GM21367 (cell line): ENCODE results near the gene IFT122.

ENCODE experiments used
- ATAC-seq: cut with Tn5 transposase; IDR thresholded peaks from one replicate; pipeline ENCODE4 v1.9.1; 2021; ENCODE audit not compliant: unreplicated experiment

IFT122 gene

DNA sequence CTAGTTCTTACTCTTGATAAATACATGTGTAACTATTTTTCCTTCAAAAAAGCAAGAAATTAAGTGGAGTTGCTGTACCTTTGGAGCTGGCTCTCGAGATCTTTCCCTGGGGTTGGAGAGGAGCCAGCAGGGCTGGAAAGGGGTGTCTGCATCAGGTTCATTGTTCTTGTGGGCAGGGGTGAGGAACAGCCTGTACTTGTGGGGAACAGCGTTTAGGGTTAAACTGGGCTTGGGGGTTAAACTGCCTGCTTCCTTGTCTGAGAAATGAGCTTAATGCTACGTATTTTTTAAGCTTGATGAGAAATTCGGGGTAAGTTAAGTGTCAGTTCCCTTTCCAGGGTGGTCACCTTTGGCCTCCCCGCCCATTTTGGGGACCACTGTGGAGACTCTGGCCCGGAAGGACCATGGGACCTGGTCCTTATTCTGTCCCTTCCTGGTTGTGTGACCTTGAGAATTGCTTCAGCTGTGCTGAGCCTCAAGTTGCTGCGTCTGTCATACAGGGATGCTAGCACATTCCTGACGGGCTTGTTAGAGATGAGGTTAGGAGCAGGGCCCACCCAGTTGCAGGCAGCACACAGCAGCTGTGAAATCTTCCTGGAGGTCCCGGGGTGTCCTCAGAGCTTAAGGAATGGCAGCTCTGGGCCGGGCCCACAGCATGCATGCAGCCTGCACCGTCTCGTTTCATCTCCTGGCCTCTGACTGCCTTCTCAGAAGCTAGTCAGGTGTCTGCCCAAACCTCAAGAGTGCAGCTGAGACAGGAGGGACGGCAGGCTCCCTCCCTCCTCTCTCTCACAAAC is 114.5 kb downstream of the IFT122 start:
- no peak for ATAC-seq

DNA sequence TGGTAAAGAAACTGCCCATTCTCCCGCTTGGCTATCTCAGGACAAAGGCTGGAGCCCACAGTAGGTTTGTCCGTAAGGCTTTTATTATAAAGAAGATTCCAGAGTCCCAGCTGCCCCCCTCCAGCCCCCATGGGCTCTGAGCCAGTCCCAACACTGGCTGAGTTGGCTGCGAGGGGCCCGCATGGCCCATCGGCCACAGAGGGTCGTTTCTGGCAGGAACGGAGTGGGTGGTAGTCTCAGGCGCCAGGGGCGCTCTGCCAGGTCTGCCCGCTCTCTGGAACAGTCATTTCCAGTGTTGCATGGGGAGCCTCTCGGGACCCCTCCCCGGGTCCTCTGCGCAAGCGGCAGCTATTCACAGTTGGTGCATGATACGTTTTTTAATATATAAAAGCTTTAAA is 115.1 kb downstream of the IFT122 start:
- no peak for ATAC-seq

DNA sequence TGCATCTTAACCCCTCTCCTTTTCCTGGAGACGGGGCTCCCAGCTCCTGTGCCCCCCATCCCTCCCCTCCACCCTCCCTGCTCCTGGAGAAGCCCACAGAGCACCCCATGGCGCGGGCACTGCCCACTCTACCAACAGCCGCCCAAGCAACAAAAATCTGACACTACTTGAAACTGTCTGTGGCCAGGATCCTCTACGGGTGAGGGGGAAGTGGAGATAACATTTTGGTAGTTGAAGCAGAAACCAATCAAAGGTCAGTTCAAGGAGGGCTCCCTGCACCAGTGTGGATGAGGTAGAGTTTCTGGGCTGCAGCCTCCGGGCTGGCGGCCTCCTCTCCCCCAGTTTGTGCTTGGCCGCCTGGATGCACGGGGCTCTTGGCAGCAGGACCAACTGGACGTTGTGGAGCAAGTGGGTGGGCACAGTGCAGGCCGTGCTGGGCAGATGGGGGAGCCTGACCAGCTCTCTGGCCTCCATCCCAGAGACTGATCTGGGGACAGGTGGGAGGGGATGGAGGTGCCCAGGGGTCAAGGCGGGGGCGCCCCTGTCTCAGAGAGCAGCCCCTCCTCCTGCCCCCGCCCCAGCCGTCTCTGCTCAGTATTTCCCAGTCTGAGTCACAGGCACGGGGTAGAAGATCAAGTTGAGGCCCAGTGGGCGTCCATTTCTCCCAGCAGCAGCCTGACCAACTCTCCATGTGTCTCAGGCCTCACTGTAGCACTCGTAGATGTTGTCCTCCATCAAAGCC is 115.8 kb downstream of the IFT122 start:
- no peak for ATAC-seq

DNA sequence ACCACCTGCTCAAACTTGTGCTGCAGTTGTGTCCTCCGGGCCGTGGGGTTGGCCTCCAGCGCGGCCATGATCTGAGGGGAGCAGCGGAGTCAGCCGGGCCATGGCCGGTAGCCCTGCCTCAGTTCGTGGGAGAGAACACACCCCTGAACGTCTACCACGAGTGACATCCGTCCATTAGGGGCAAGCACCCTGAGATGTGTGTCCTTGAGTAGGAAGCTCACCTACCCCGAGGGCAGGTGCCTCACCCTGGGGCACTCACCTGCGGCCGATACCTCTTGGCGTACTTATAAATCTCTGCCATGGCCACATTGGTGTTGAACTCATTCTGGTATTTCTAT is 116.3 kb downstream of the IFT122 start:
- ATAC-seq: no peak

DNA sequence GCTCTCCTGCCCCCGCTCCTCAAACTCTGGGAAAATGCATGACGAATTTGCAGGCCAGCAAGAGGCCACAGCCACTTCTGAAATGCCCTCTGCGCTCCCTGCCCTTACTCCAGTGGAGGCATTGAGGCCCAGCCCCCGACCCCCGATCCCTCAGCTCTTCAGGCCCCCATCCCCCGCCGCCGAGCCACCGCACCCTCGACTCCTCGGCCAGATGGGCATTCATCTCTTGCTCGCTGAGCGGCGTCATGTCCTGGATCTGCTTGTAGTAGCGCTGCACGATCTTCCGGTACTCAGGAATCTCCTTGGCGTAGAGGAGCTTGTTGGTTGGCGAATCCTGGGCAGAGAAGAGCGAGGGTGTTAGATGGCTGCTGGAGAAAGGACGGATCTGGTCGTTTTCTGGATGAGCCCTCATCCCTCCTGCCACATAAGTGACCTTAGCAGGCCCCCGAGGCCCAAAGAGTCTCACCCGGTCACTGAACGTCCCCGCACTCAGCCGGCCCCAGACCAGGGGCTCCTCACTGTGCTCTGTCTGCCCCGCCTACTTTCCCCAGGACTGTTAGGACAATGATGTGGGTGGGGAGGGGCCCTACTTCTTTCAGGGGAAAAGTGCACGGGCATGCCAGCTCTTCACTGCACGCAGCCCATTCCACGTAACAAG is 117.0 kb downstream of the IFT122 start:
- no peak for ATAC-seq

DNA sequence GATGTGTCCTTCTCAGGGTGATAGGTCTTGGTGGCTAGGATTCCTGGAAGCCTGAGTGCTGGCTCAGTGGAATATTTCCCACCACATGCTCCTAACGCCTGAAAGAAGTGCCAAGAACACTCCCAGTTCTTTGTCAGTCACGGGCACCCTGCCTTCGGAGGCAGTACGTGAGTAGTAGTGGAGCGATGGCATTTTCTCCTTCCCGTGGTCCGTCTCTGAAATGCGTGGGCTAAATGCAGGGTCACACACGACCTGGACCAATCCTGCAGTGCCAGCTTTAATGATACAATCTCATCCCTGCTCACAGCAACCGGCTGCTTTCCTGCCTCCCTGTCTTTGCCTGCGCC is 117.5 kb downstream of the IFT122 start:
- no peak for ATAC-seq

DNA sequence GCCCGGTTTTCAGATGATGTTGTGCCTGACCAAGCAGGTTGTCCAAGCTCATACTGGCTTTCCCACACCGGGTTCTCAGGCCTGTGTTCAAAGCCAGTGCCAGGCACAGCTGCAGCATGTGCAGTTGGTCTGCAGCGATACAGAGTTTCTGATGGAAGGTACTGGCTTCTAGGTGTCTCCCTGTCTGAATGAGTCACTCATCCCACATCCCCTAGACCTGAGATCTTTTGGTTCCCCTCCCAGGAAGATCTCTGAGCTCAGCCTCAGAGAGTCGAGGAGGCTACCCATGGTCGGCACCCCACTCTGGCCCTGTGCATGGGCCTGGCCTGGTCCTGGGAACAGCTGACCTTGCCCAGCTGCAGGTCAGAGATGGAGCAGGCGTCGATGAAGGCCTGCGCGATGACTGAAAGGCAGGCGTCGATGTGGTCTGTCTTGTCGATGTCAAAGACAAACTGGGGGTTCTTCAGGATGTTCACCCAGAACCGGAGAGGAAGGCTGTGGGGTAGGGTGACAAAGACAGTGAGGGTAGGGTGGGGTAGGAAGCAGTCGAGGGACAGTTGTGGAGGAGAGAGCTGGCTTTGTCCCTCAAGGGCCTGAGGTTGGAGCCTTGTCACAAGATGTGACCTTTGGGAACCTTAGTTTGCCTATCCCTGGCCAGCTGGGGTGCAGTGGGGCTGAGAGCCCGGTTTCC is 118.2 kb downstream of the IFT122 start:
- no peak for ATAC-seq

DNA sequence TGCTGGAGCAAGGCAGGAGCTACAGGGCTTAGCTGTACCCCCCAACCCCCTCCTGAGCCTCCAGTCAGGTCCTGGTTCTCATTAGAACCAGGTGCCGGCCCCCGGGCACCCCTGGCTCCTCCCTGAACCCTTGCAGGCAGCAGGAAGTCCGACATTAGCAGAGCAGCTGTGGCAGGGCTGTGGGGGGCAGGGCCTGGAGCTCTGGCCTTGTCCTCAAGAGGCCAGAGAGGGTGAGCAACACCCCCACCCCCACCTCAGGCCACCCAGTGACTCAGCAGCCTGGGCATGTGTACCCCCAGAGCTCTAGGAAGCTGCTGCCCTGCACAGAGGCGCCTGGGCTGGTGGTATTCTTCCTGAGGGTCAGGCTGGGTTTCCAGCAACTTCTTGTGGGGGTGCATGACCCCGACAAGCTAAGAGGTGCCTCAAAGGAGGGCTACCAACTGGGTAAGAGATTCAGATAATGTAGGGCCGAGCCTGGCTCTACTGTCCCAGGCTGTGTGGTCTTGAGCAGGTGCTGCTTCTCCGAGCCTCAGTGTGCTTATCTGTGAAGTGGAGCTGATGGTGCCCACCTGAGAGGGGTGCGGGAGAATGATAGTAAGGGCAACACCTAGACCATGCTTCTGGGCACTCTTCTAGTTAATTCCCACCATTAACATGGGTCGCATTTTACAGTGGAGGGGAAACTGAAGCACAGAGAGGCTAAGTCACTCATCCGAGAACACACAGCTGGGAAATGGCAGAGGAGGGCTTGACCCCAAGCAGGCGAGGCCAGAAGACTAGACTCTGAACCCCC is 118.9 kb downstream of the IFT122 start:
- no peak for ATAC-seq

DNA sequence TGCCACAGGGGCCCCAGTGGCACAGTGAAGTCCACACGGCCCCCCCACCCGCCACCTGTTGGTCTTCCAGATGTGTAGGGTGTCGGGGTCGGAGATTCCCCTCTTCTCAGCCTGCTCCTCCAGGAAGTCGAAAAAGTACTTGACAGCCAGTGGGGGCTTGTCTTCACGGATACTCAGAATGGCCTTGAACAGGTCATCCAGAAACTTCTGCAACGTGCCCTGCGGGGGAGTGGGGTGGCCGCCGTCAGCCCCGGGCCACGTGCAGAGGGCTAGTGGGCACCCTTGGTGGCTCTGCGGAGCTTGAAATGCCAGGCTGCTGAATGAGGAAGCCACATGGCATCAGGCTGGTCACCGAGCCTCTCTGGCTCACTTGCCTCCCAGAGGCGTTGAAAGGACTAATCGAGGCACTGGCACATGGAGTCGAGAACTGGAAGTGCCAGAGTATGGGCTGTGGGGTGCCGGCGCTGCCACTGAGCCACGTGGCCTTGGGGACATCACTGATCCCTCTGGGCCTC is 119.6 kb downstream of the IFT122 start:
- ATAC-seq: no peak

DNA sequence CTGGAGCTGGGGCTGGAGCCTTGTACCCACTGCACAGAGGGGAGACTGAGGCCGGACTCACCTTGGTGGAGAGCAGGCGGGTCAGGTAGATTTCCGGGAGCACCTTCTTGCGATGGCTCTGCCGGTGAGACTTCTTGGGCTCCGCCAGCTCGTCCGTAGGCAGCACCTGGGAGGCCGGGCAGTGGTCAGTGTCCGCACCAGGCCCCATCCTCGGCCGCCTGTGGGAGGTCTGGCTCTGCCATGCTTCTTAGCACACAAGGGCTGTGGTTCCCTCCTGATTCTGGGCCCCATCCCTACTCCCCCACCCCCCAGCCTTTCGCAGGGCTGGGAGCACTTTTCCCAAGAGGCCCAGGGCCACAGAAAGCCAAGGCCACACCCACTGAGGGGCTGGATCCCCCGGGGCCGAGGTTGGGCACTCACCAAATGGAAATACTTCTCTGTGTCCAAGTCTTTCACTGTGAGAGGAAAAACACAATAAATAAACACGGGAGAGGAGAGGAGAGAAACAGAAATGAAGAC is 120.3 kb downstream of the IFT122 start:
- ATAC-seq: no peak

DNA sequence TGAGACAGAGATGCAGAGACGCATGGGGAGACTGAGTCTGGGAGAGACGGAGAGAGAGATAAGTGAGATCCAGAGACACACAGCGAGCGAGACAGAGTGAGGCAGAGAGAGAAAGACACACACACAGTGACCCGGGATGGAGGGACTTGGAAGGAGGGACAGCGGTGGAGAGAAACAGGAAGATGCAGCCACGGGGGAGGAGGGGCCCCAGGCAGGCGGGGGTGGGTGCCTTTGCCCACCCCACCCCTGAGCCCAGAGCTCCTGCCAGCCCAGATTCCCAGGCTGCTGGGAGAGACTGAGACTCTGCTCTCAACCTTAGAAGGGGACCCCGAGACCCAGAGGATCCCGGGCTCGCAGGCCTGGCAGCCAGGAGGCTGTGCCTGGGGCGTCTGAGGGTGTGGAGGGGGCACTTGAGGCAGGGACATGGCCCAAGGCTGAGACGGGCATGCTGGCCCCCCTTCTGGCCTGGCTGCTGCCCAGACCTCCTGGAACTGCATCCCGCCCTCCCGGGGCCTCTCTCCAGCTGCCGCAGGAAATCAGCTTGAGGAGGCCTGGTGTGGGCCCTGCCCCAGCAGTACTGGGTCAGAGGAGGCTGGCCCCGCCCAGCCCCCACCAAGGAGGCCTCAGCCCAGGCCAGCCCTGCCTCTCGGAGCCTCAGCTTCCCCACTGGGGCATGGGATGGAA is 121.0 kb downstream of the IFT122 start:
- ATAC-seq: no peak

DNA sequence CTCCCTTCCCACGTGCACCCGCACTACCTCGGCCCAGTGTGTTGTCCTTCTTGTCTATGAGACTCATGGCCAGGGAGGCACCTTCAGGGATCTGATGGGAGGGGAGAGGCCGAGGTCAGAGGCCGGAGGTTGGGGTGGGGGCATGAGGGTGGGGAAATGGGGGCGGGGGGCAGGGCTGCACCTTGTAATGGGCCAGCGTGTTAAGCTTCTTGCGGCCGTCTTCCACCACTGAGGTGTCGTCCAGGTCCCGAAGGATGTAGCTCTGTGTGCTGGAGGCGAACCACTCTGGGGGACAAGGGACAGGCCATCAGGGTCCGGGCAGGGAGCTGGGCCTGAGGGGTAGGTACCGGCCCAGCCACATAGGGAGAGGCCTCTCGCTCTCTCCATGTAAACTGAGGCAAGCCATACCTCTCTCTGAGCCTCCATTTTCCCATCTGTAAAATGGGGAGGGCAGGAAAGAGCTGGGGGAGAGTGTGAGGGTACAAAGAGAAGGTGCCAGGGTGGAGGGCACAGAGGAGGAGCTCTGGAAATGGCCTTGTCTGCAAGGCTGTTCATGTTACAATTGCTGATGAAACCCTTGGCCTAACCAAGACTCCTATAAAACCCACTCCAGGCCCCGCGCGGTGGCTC is 121.7 kb downstream of the IFT122 start:
- no peak for ATAC-seq

DNA sequence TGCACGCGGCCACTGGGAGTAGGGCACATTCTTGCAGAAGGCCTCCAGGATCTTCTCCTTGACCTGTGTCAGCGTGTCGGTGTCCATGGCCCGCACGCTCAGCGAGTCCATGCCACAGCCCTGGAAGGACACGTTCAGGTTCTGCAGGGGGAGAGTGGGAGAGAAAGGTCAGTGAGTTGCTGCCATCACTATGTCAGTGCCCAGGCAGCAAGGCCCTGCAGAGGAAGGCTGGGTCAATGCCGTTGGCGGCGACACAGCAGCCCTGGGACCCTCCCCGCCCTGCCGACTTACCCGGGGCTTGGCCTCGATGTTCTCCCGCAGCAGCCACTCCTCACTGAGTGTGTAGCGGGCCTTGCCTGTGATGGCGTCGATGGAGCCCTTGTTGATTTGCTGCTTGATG is 122.8 kb downstream of the IFT122 start:
- ATAC-seq: no peak

DNA sequence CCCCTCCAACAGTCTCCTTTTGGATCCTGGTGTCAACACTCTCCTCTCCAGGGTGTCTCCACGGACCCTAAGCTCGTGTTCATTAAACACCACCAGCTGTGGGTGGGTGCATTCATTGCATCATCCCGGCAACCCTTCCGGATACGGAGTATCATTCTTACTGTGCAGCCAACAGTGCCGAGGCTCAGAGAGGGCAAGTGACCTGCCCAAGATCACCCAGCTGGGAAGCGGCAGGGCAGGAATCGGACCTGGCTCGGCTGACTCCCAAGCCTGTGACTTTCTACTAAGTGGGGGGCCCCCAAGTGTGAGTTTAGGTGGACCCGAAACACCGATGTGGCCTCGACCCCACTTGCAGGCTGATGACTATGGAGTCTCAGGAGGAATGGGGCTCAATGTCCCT is 123.3 kb downstream of the IFT122 start:
- ATAC-seq: no peak

DNA sequence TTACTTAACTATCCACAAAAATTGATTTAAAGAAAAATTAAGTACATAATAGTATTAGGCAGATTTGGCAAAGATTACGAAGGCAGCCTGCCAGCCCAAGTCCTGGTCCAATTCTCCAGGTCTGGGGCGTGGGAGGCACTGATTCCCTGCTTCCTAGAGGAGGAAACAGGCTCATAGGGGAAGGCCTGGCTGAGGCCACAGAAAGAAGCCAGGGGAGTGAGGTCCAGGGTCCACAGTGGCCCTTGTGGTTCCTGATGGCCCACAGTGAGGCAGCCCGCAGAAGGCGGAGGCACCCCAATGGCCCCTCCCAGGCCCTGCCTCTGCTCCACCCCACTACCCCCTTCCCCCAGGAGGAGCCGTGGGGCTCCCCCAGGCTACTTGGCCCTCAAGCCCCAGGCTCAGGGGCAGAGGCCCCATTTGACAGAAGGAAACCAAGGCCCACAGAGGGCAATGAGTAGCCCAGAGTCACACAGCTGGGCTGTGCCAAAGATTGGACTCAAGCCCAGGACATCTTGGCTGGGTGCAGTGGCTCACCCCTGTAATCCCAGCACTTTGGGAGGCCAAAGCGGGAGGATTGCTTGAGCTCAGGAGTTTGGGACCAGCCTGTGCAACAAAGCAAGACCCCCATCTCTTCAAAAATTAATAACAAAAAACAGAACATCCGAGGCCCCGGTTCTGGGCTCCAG is 124.0 kb downstream of the IFT122 start:
- ATAC-seq: no peak

DNA sequence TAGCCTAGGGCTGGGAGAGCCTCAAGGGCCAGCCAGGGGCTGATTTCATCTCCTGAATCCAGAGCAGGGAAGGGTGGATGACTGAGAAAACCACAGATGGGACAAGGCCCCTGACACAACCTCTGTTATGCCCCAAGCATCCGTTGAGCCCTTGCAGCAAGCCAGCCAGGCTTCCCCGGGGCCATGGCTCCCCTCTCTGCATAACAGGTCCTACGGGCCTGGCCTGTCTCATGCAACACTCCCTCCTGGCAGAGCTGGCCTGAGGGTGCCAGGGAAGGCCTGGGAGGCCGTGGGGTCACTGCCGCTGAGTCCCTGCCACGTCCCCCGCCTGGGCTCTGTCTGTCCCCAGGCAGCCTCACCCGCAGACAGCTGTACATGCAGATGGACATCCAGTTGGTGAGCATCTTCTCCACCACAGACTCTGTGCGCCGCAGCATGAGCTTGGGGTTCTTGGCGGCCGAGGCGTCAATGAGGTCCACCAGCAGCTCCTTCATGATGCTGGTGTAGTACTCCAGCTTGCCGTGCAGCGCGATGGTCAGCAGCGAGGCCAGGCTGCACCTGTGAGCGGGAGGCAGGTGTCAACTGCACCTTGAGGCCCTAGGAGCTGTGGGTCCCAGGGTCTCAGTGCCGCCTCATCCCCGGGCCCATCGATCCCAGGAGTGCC is 125.1 kb downstream of the IFT122 start:
- ATAC-seq: no peak

DNA sequence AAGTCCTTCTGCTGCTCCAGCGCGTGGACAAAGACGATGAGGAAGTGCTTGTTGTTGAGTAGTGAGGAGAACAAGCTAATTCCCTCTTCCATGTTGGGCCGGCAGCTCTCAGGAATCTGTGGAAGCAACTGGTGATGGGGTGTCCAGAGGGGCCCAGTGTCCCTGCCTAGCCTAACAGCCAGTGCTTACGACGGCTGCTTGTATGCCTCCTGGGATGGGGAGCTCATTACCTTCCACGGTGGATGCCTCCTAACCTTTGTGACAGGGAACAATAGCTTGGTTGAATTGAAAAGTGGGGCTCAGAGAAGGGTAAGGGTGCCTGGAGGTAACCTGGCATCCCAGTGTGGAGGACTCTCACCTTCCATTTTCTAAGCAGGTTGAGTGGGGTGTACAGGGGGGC is 125.9 kb downstream of the IFT122 start:
- no peak for ATAC-seq

DNA sequence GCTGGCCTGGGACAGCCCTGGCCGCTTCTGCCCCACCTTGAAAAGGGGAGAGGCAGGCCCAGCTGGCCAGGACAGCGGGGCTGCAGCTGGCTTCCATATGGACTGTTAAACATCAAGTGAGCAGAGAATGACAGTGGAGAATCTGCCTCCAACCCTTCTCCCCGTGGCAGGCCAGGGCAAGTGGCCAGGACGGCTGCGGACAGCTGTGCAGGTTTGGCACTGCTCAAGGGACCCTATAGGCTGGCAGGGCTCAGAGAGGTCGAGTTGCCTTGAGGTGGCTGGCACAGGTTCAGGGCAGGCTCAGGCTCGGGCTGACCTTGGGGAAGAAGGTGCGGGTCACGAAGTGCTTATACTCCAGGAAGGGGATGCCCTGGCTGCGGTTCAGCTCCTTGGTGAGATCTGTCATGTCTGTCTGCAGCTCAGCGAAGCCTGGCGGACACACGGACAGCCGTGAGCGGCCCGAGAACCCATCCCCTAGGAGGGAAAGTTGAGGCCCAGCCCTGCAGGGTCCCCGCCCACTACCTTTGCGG is 127.2 kb downstream of the IFT122 start:
- ATAC-seq: no peak
